RWPE1 (cell line): Measurements from ENCODE around the gene FAM216A.
"Not testable (repeated sequence)": the region's sequence is repeated elsewhere in the genome, so short reads cannot be mapped to it uniquely, and the experiment has no call there.

ENCODE experiments used
- CTCF ChIA-PET: fragments of 350-600 bp; sonication (Branson Sonifier 250); formaldehyde crosslinking; extraction: SDS; loops from one replicate; lab custom pipeline; 2021; lab: Yijun Ruan, JAX
- POLR2A ChIA-PET: fragments of 400-600 bp; formaldehyde crosslinking; extraction: SDS; loops from one replicate; lab custom pipeline; 2020; ENCODE audit warnings: antibody characterized with exemption; ENCODE audit not compliant: low non-redundant PET; lab: Yijun Ruan, JAX
- DNase-seq: peaks from one replicate; pipeline ENCODE4 v3.0.0; 2012; ENCODE audit warnings: low spot score
- H3K27ac ChIP-seq: fragments of 450-650 bp; 2 replicates; pipeline ENCODE4 v1.5.1; 2017
- CTCF ChIP-seq: fragments of 450-650 bp; conservative IDR thresholded peaks from 2 replicates; pipeline ENCODE4 v1.5.1; 2017; ENCODE audit warnings: low read depth, mild to moderate bottlenecking

Gene FAM216A

GRCh38 chr12:110505332-110505731 is 36.7 kb downstream of the FAM216A start:
- H3K27ac ChIP-seq: no peak overlapping the region
- no peak for TF ChIP-seq CTCF
- CTCF ChIA-PET: no interaction called here
- POLR2A ChIA-PET: no interaction called here
- no peak for DNase-seq

DNA sequence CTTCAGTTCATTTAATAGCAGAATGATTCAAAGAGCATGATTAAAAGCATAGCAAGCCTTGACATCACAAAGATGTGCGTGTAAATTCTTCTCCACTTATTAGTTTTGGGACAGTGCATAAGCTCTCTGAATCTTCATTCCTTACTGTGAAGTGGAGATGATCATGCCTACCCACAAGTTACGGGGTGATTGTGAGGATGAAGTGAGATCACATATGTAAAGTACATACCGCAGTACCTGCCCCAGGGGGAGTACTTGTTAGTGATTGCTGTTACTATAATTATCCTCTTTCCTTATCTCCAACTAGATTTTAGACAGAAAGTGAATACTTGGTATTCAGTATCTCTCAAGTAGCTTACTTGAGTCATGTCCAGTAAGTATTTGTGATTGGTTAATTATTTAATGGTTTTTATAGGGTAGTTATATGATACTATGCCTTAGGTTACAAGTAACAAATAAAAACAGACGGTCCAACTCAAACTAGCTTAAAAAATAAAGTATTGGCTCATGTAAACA is 39.5 kb downstream of the FAM216A start:
- no peak for TF ChIP-seq CTCF
- POLR2A ChIA-PET: interaction anchor here (0.6 kb wide), 1 partner anchor 93 kb away, joined by 3 read pairs; no protein-coding TSS in a partner anchor
- no peak for DNase-seq
- no peak overlapping the region for H3K27ac ChIP-seq
- CTCF ChIA-PET: interaction anchor here (0.6 to 3.0 kb wide), 2 partner anchors 67 to 94 kb away, joined by 4 to 29 read pairs; no protein-coding TSS in a partner anchor

GRCh38 chr12:110513842-110514241 is 45.2 kb downstream of the FAM216A start:
- H3K27ac ChIP-seq: no peak overlapping the region
- POLR2A ChIA-PET: no interaction called here
- TF ChIP-seq CTCF: no peak
- CTCF ChIA-PET: interaction anchor here (0.6 to 1.5 kb wide), 5 partner anchors 15 to 89 kb away, joined by 3 to 8 read pairs (median 6); no protein-coding TSS in a partner anchor
- no peak for DNase-seq

DNA sequence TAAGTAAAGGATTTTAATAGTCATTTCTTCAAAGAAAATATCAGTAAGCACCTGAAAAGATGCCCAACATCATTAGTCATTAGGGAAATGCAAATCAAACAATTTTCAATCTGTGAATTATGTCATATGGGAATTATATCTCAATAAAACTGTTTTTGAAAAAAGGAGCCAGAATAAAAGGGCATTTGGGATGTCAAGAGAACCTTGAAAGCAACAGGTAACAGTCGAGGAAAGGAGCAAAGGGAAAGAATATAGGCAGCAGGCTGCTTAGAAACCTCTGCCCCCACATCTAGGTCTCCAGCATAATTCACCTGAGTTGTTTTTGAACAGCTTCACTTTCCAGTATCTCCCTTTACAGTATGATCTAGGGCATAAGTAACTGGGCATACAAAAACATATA is 45.7 kb downstream of the FAM216A start:
- TF ChIP-seq CTCF: no peak
- no peak overlapping the region for H3K27ac ChIP-seq
- ChIA-PET CTCF (no interaction called here), POLR2A (no interaction called here)
- DNase-seq: no peak

DNA sequence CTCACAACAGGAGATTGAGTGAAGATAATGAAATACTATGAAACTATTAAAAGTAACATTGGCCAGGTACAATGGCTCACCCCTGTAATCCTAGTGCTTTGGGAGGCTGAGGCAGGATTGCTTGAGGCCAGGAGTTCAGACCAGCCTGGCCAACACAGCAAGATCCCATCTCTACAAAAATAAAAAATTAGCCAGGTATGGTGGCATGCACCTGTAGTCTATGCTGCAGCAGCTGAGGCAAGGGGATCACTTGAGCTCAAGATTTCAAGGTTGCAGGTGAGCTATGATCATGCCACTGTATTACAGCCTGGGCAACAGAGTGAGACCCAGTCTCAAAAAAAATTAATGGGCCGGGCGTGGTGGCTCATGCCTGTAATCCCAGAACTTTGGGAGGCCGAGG is 48.4 kb downstream of the FAM216A start:
- no peak overlapping the region for H3K27ac ChIP-seq
- CTCF ChIA-PET: no interaction called here
- POLR2A ChIA-PET: no interaction called here
- DNase-seq: no peak
- TF ChIP-seq CTCF: no peak

- POLR2A ChIA-PET, H3K27ac ChIP-seq, DNase-seq: not testable (repeated sequence)
- CTCF ChIA-PET: interaction anchor here (0.6 kb wide), 1 partner anchor 11 kb away, joined by 5 read pairs; no protein-coding TSS in a partner anchor
Observed at GRCh38 chr12:110518014-110518413, 49.4 kb downstream of the FAM216A start.

- CTCF ChIA-PET, POLR2A ChIA-PET: not testable (repeated sequence)
- peak overlapping the region; percentile 28; the same call in 1 of the 2 replicates for H3K27ac ChIP-seq
Observed at GRCh38 chr12:110520876-110521712, 52.4 kb downstream of the FAM216A start.

More at GRCh38 chr12:110520876-110521712, 52.4 kb downstream of the FAM216A start:
- DNase-seq: not testable (repeated sequence)
